AG20443 (cell line): ENCODE results near the gene PDZD8.
A peak's percentile ranks its signal among the peaks of the same experiment; 100 is the strongest.
"Not testable (repeated sequence)": the region's sequence is repeated elsewhere in the genome, so short reads cannot be mapped to it uniquely, and the experiment has no call there.

Experiments used
- DNase-seq: peaks from one replicate; pipeline ENCODE4 v3.0.0; 2012; ENCODE audit warnings: low spot score, mixed read lengths

Gene PDZD8

DNA sequence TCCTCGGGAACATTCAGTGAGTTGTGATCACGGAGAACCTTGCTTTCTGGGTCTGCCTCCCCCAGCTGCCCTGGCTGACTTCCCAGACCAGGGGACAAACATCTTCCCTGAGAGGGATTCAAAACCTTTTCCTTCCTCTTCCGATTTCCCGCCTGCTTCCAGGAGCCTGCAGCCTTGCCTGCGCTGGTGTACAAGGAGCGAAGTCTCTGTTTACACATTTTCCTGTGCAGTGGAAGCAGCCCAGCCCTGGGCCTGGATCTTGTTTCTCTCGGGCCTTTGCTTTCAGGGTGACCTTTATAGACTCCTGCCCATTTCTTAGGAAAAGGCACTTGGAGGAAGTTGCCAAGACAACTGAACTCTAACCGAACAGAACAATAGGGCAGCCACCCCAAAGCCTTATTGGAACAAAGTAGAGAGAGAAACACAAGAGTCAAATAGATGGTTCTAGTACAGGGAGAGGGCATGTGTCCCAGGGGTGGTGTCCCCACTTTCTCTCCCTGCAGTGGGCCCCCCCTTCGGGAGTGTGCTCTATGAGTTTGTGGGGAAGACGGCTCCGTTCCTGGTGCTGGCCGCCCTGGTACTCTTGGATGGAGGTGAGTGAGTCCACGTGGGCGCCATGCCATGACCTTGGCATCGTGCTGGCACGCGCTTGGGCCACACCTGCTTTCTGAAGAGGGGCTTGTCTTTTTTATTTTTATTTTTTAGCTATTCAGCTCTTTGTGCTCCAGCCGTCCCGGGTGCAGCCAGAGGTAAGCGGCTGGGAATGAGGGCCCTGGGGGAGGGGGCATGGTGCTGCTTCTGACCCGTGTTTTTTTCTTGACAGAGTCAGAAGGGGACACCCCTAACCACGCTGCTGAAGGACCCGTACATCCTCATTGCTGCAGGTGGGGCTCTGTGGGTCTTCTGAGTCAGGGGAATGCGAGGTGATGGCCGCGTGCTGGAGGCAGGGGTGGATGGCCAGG is 120.2 kb downstream of the PDZD8 start:
- no peak for DNase-seq

DNA sequence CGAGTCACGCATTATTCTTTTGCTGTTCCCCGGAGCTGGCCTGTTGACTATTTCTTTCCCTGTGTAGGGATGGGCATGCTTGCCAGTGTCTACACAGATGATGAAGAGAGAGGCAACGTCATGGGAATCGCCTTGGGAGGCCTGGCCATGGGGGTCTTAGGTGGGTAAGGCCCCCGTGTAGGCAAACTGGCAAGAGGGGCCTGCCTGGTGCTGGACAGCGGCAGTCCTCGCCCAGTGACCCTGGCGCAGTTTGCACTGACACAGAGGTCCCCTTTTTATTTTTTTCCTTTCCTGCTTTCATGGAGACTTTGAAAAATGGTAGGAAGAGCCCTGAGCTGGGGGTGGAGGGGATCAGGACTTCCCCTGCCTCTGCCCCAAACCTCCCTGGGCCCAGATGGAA is 120.9 kb downstream of the PDZD8 start:
- DNase-seq: no peak

DNA sequence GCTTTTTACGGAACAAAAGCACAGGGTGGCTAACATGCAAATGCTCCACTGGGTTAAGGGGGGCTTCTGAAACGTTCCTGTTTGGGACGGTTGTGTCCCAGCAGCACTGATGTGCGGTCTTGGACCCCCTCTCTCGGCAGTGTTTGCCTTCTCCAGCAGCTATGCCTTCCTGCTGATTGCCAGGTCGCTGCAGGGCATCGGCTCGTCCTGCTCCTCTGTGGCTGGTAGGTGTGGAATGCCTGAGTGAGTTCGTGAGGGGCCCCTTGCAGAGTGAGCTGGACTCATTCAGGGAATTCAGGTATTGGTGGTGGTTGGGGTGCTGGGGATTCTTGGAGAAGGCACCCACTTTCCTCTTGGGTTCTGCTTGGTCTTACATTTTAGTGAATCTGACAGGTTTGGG is 121.3 kb downstream of the PDZD8 start:
- no peak for DNase-seq

DNA sequence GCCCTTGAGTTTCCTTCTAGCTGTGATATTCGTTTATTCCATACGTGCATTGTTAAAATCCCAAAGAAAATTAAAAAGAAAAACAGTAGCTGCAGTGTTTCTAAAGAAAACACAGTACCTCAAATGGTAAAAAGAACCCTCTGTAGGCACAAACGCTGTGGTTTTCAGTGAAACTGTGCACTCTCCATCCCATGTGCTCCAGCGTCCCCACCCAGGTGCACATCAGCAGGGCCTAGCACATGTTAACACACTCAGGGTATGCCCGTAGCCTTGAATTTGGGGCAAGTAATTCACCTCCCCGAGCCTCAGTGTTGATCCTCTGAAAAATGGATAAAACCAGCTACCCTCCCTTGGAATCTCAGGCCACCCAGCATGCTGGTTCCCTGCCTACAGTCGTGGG is 124.8 kb downstream of the PDZD8 start:
- no peak for DNase-seq

DNA sequence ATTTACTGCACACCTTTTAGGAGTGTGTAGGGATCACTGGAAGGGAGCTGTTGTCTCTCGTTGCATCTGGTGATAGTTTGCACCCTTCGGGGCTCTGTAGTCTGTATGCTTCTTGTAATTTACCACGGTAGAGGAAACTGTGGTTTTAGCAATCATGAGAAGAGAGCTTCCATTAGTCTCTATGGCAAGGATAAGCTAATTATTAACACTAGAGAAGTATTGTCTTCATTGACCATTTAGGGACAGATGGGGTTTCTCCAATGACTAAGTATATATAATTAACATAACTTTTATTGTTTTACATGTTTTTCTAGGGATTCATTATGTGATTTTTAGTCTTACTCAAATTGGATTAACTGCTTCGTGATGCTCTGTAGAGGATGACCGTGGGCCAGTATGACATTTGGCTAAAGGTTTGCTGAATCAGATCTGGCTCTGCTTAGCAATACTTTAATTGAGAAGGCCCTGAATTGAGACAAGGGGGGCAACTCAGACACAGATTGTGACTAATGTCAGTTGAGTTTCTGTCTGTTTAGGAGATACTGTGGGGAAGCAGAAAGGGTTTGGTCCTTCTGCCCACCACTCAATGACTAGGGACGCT is 125.6 kb downstream of the PDZD8 start:
- DNase-seq: no peak

DNA sequence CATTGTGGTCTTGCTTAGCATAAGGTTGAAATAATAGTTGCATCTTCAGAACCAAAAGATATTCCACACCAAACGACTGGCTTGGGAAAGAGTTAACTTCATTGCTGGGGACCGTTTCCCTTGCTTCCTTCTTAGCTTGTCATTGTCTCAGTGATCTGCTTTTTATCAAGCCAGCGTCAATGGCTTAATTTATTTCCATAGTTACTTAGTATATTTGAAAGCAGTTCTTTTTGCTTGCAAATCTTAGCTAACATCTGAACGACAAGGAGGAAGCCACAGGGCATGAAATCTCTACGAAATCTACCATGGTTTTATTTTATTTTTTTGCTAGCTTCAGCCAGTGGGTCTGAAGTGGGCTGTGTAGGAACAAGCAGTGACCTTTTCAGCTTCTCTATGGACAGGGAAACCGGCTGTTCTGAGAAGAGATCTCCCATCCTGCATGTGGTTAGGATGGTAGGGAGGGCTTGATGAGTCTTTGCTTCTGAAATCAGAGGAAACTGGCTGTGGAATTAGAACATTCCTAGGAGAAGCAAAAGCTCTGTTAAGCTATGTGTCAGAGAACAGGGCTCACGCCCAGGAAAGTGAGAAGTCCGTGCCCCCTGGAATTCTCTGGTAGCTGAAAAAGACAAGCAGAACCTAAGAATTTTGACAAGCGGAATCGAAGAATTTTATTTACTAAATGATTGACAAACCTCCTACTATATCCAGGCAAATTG is 126.3 kb downstream of the PDZD8 start:
- DNase-seq: peak; percentile 74

DNA sequence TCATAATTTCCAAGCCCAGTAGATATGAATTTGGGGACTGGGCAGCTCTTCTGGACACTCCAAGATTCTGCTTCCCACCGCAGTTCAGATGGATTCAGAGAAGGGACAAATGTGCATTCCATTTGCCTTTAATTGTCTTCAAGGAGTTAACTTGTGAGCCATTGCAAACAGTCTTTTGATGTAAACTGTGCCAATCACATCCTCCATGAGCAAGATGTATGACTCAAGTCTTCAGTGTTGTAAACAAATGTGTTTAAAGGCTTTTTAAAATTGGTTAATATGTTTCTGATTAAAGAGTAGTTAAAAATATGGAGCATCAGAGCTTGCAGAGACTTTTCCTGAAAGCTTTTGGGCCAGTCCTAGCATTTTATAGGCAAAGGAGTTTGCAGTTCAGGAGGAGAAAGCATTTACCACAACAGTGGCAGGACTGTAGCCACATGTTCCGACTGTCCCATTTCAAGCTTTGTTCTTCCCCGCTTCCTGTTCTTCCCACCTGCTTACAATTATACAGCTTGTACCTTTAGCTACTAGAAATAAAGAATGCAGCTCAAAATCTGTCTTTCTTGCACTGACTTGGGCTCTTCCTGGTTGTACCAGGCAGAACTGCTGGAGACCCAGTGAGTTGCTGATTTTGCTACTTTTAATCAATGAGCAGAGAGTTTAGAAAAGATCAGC is 128.1 kb downstream of the PDZD8 start:
- DNase-seq: peak; percentile 34

DNA sequence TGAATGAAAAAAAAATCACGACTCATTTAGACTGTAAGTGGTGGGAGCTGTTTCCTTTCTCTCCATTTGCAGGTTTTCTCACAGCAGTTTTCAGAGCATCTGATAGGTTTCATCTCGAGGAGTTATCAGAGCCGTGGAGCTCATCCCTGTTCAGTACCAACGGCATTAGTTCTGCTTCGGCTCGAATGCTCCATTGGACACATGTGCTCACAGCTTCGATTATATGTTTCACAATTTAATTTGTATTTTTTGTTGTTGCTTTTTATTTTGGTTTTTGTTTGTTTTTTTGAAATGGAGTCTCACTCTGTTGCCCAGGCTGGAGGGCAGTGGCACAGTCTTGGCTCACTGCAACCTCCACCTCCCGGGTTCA is 132.8 kb downstream of the PDZD8 start:
- no peak for DNase-seq

DNA sequence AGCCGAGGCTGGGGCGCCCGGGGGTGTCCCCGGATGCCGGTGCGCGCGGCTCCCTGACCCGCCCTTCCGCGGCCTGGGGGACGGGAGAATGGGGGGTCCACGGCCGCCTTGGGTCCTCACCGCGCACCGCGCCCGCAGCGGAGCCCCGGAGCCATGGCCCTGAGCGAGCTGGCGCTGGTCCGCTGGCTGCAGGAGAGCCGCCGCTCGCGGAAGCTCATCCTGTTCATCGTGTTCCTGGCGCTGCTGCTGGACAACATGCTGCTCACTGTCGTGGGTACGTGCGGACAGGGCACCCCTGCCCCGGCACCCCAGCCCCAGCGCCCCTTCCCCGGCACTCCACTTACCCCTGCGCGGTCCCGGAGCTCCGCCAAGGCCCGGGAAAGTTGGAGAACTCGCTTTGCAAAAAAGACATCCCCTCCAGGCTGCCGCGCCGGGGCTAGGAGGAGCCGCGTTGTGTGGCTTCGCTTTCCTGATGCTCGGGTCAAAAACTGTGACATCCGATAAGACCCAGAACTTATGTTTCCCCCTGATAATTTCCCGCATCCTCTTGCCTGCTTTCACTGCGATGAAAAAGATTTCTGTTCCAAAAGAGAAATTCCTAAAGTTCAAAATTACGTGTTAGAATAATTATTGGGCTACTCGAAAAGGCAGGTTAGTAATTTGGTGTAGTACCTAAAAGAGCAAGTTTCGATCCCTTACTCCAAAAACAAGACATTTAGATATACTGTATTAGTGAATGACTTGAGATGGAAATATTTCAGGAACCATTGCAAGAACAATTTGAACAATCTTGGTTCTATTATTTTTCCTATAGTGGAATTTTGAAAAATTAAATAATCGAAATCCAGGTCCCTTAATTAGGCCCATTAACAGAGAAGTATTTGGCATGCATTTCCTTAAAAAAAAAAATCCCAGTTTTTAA is 133.4 kb downstream of the PDZD8 start:
- peak; percentile 62 for DNase-seq

DNA sequence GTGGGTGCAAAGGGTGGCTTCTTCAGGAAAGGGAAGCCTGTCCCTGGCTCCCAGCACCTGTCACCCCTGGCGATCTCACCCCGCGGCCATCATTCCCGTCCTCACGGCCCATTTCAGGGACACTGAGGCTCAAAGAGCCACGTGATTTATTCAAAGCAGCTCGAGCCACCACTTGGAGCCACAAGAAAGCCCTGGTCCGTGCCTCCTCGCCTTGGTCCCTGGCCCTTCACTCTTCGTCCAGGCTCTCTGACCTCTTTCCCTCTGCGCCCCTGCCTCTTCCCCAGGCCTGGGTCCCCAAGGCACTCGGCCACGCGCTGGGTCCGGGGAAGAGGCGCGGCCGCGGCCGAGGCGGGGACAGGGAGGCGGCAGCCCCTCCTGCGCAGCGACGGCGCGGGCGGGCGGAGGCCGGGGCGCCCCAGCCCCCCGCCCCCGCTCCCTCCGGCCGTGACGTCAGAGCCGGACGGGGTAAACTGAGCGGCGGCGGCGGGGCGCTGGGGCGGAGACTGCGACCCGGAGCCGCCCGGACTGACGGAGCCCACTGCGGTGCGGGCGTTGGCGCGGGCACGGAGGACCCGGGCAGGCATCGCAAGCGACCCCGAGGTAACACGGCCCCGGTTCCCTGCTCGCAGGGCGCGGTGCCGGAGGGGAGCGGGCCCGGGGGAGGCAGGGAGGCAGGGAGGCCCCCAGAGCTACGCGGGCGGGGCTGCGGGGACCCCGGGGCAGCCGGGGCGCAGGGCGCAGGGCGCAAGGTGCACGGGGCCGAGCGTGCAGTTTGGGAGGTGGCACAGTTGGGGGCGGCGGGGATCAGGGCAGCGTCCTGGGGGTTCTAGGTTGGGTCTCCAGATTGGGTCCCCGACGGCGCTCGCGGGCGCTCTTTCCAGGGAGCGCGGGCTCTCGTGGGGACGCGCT is 134.4 kb downstream of the PDZD8 start, which contains the start of gene SLC18A2:
Gene SLC18A2, plus strand, starts transcription at position 494 of the 909 bp plus-strand sequence. CDS start 580 bp downstream, outside the sequence.
- DNase-seq: no peak

DNA sequence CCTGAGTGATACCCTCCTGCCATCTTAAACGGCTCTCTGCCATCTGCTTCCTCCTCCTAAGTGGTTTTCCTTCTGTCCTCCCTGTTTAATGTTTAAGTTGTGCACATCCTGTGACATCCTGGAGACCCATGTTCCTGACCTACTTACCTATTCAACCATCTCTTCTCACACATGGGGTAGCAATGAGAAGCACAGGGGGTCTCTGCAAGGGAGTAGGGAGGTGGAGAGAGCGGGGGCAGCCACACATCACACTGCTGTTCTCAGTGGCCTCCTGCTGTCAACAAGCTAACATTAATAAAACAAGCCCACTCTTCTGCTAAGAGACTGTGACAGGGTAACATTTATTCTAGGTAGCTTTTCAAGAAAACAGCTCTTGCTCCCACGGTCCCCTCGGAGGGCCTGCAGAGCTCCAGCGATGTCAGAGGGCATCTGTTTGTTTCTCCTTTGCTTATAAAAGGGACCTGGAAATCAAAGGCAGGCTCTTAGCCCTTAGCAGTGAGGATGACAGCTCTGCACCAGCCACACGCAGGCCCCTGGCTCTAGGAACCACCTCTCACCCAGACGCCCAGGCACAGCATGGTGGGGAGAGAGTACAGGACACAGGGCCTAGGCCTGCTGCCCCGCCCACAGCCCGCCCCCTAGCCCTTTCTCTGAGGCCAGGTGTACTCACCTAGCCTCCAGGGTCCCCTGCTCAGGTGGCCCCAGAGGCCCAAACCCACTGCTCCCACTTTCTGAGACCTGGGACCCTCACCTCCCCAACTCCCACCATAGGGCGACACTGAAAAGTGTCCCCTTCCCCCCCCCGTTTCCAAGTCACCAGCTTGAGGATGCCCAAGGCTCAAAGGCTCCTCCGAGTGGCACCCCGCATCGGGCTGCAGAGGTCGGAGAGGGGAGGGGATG is 135.3 kb downstream of the PDZD8 start:
- DNase-seq: no peak

DNA sequence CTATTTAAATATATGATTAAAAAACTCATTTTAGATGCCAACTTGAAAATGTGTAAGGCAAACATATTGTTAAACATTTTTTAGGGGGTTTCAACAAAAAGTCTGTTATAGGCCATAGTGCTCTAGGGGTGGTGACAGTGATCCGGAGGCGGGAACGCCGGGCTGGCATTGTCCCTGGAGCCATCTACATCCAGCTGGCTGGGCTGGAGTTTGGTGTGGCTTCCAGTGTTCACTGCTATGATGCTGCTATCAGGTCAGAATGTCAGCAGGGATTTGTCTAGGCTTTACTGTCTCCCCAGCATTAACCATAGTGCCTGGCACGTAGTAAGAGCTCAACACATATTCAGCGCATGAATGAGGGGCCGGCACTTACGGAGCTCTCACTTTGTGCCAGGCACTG is 136.2 kb downstream of the PDZD8 start:
- DNase-seq: no peak

DNA sequence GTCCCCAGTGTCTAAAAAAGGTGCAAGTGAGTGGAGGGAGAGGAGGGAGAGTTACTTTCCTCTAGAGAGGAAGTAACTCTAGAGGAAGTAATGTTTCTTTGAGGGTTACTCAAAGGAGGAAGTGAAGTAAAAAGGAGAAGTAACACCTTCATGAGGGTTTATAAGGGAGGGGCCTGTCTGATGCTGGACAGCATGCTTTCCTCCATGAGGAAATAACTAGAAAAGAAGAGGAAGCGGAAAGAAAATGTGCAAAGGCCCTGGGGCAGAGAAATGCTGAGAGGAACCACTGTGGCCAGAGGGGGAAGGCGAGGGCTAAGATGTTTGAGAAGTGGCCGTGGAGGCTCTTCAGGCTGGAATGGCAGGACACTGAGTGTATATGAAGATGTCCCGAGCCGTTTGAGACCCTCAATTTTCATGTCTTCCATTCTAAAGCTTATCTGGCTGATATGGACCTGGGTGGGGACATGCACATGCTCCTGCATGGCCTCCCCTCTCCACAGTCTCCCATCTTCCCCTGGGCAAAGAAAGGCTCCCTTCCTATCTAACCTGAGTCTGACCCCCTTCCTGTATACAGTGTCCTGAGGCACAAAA is 137.7 kb downstream of the PDZD8 start:
- no peak for DNase-seq

DNA sequence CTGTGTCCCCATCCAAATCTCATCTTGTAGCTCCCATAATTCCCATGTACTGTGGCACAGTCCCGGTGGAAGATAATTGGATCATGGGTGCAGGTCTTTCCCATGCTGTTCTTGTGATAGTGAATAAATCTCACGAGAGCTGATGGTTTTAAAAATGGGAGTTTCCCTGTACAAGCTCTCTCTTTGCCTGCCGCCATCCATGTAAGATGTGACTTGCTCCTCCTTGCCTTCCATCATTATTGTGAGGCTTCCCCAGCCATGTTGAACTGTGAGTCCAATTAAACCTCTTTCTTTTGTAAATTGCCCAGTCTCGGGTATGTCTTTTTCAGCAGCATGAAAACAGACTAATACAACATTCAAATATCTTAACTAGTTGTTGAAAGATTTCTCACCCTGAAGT is 145.1 kb downstream of the PDZD8 start:
- DNase-seq: not testable (repeated sequence)

DNA sequence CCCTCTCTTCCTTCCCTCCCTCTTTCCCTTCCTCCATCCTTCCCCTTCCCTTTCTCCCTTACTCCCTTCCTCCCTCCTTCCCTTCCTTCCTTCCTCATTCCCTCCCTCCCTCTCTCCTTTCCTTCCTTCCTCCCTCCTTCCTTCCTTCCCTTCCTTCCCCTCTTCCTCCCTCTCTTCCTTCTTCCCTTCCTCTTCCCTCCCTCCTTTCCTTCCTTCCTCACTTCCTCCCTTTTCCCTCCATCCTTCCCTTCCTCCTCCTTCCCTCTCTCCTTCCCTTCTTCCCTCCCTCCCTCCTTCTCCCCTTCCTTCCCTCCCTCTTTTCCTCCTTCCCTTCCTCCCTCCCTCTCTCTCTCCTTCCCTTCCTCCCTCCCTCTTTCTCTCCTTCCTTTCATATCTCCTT is 147.0 kb downstream of the PDZD8 start:
- DNase-seq: no peak
